ENCODE data around the gene CCDC88C.

DNA sequence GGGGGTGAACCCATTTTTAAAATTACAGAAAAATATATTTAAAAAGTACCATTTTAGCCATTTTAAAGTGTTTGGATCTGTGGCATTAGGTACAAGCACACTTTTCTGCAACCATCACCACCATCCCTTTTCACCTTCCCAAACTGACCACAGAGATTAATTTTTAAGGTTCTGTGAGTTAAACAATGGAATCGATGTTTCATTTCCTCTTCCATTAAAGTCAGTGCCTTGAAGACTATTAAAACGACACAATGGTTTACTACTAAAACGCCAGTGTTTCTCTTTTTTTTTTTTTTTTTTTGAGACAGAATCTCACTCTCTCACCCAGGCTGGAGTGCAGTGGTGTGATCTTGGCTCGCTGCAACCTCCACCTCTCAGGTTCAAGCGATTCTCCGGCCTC is 95.0 kb downstream of the CCDC88C start:
- TF ChIP-seq, protein P1, sequence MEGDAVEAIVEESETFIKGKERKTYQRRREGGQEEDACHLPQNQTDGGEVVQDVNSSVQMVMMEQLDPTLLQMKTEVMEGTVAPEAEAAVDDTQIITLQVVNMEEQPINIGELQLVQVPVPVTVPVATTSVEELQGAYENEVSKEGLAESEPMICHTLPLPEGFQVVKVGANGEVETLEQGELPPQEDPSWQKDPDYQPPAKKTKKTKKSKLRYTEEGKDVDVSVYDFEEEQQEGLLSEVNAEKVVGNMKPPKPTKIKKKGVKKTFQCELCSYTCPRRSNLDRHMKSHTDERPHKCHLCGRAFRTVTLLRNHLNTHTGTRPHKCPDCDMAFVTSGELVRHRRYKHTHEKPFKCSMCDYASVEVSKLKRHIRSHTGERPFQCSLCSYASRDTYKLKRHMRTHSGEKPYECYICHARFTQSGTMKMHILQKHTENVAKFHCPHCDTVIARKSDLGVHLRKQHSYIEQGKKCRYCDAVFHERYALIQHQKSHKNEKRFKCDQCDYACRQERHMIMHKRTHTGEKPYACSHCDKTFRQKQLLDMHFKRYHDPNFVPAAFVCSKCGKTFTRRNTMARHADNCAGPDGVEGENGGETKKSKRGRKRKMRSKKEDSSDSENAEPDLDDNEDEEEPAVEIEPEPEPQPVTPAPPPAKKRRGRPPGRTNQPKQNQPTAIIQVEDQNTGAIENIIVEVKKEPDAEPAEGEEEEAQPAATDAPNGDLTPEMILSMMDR (IDR thresholded peaks at IDR 0.05) = no peak
- no peak for TF ChIP-seq POLR2AphosphoS5 (IDR thresholded peaks at IDR 0.05)
- TF ChIP-seq POLR2A (IDR thresholded peaks at IDR 0.05) = no peak

All from prostate gland (tissue), 2 donors.